WTC11 (cell line): ENCODE results near the gene TNNT2. TPM values are rescaled to one million over a fixed set of nuclear protein-coding genes. Genes with fewer than 3 reads are reported as not detected.

ENCODE experiments used
- ATAC-seq: fragments of 200-7000 bp; cut with Tn5 transposase; 2 replicates; pipeline ENCODE4 v1.10.0; 2021; ENCODE audit warnings: mild to moderate bottlenecking, moderate library complexity
- CTCF ChIA-PET: fragments of 300-600 bp; sonication (Branson Sonifier 250); formaldehyde crosslinking; loops from one replicate; lab custom pipeline; 2021; ENCODE audit warnings: antibody characterized with exemption; lab: Charles Lee
- POLR2A ChIA-PET: fragments of 350-600 bp; sonication (Branson Sonifier 250); formaldehyde crosslinking; loops from one replicate; lab custom pipeline; 2021; ENCODE audit warnings: antibody characterized with exemption; lab: Charles Lee
- DNase-seq: peaks from one replicate; pipeline ENCODE4 v3.0.0; 2021; ENCODE audit warnings: low spot score
- H3K27ac Mint-ChIP-seq: 2 replicates; pipeline ENCODE4 v1.8.0; 2021; ENCODE audit warnings: mixed read lengths
- H3K27me3 Mint-ChIP-seq: 2 replicates; pipeline ENCODE4 v1.8.0; 2021; ENCODE audit warnings: low read depth, mild to moderate bottlenecking, moderate library complexity, mixed read lengths
- H3K36me3 Mint-ChIP-seq: 2 replicates; pipeline ENCODE4 v1.8.0; 2021; ENCODE audit warnings: mixed read lengths
- H3K4me1 Mint-ChIP-seq: 2 replicates; pipeline ENCODE4 v1.8.0; 2022; ENCODE audit warnings: mixed read lengths
- H3K4me3 Mint-ChIP-seq: 2 replicates; pipeline ENCODE4 v1.8.0; 2021; ENCODE audit warnings: mild to moderate bottlenecking, moderate library complexity, mixed read lengths
- H3K9me3 Mint-ChIP-seq: 2 replicates; pipeline ENCODE4 v1.8.0; 2021; ENCODE audit warnings: mixed read lengths
- ARID4B ChIP-seq: sonication (generic); formaldehyde crosslinking; IDR thresholded peaks from 2 replicates; pipeline ENCODE4 v1.8.0; 2023; ENCODE audit warnings: missing genetic modification reagents, mild to moderate bottlenecking, borderline replicate concordance
- ELF4 ChIP-seq: sonication (generic); formaldehyde crosslinking; IDR thresholded peaks from 2 replicates; pipeline ENCODE4 v1.8.1; 2022; ENCODE audit warnings: low read depth, mild to moderate bottlenecking, moderate library complexity, missing genetic modification reagents
- ERG ChIP-seq: fragments of 250-450 bp; sonication (Bioruptor Pico); IDR thresholded peaks from 2 replicates; pipeline ENCODE4 v1.8.0; 2021; ENCODE audit warnings: mild to moderate bottlenecking
- ESRRA ChIP-seq: sonication (generic); formaldehyde crosslinking; IDR thresholded peaks from 2 replicates; pipeline ENCODE4 v1.8.1; 2022; ENCODE audit warnings: mild to moderate bottlenecking, missing genetic modification reagents, borderline replicate concordance
- ETV6 ChIP-seq: sonication (generic); formaldehyde crosslinking; IDR thresholded peaks from 2 replicates; pipeline ENCODE4 v1.8.1; 2022; ENCODE audit warnings: mild to moderate bottlenecking, missing genetic modification reagents
- FOXJ3 ChIP-seq: sonication (generic); formaldehyde crosslinking; IDR thresholded peaks from 2 replicates; pipeline ENCODE4 v1.9.0; 2021; ENCODE audit warnings: missing genetic modification reagents, mild to moderate bottlenecking, borderline replicate concordance
- GABPB1 ChIP-seq: sonication (generic); formaldehyde crosslinking; IDR thresholded peaks from 2 replicates; pipeline ENCODE4 v1.8.1; 2023; ENCODE audit warnings: mild to moderate bottlenecking, missing genetic modification reagents
- GRHL2 ChIP-seq: fragments of 250-450 bp; sonication (Bioruptor Pico); IDR thresholded peaks from 2 replicates; pipeline ENCODE4 v1.8.0; 2022; ENCODE audit warnings: mild to moderate bottlenecking, moderate library complexity; ENCODE audit not compliant: insufficient replicate concordance, severe bottlenecking
- KAT7 ChIP-seq: sonication (generic); formaldehyde crosslinking; IDR thresholded peaks from 2 replicates; pipeline ENCODE4 v1.8.1; 2023; ENCODE audit warnings: missing genetic modification reagents, mild to moderate bottlenecking, borderline replicate concordance
- NFYB ChIP-seq: sonication (generic); formaldehyde crosslinking; conservative IDR thresholded peaks from 2 replicates; pipeline ENCODE4 v1.8.0; 2022; ENCODE audit warnings: low read depth, missing genetic modification reagents
- OVOL2 ChIP-seq: fragments of 250-450 bp; sonication (Bioruptor Pico); IDR thresholded peaks from 2 replicates; pipeline ENCODE4 v1.9.0; 2021; ENCODE audit warnings: mild to moderate bottlenecking, borderline replicate concordance
- SP1 ChIP-seq: sonication (generic); formaldehyde crosslinking; conservative IDR thresholded peaks from 2 replicates; pipeline ENCODE4 v1.8.1; 2022; ENCODE audit warnings: missing genetic modification reagents
- TEAD1 ChIP-seq: sonication (generic); formaldehyde crosslinking; IDR thresholded peaks from 2 replicates; pipeline ENCODE4 v1.8.0; 2022; ENCODE audit warnings: mild to moderate bottlenecking, missing genetic modification reagents
- ZNF232 ChIP-seq: sonication (generic); formaldehyde crosslinking; IDR thresholded peaks from 2 replicates; pipeline ENCODE4 v1.8.0; 2022; ENCODE audit warnings: mild to moderate bottlenecking, missing genetic modification reagents
- ZNF532 ChIP-seq: fragments of 250-450 bp; sonication (Bioruptor Pico); IDR thresholded peaks from 2 replicates; pipeline ENCODE4 v1.9.0; 2021; ENCODE audit warnings: mild to moderate bottlenecking, borderline replicate concordance
- ZSCAN18 ChIP-seq: fragments of 250-450 bp; sonication (Bioruptor Pico); IDR thresholded peaks from 2 replicates; pipeline ENCODE4 v2.1.2; 2022; ENCODE audit warnings: mild to moderate bottlenecking, moderate library complexity
- total RNA-seq: library from RNA; stranded (reverse); gene quantifications from 3 replicates; pipeline ENCODE4 v1.2.3, GENCODE V29; 2021
- TF ChIP-seq, protein P1 (sequence below): sonication (generic); formaldehyde crosslinking; IDR thresholded peaks from 2 replicates; pipeline ENCODE4 v1.8.1; 2023; ENCODE audit warnings: mild to moderate bottlenecking, missing genetic modification reagents, moderate library complexity
- TF ChIP-seq, protein P2 (sequence below): sonication (generic); formaldehyde crosslinking; IDR thresholded peaks from 2 replicates; pipeline ENCODE4 v1.8.0; 2023; ENCODE audit warnings: missing genetic modification reagents

TNNT2 gene
- total RNA-seq, 1 experiment from 2014 or later = 6.1 TPM

GRCh38 chr1:201405484-201405831, 28.0 kb upstream of the TNNT2 start:
- DNase-seq = no peak
- Mint-ChIP-seq H3K27me3 (no peaks in the 10 kb centered on the region; the same call in none of the 2 replicates), H3K36me3 (no peaks in the 10 kb centered on the region), H3K27ac (no peak overlapping the region), H3K9me3 (no peaks in the 10 kb centered on the region), H3K4me1 (peaks cover 2% of the 10 kb centered on the region), H3K4me3 (no peak overlapping the region)
- ChIA-PET CTCF (interaction anchor here (1.3 to 3.4 kb wide), 9 partner anchors 10 to 151 kb away, joined by 3 to 20 read pairs (median 7); partner anchors contain the start of gene TNNI1), POLR2A (no interaction called here)
- TF ChIP-seq GABPB1 (CRISPR knock-in tag) = peak; percentile 29; the same call in 1 of the 2 replicates
- TF ChIP-seq, protein P1, sequence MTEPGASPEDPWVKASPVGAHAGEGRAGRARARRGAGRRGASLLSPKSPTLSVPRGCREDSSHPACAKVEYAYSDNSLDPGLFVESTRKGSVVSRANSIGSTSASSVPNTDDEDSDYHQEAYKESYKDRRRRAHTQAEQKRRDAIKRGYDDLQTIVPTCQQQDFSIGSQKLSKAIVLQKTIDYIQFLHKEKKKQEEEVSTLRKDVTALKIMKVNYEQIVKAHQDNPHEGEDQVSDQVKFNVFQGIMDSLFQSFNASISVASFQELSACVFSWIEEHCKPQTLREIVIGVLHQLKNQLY (CRISPR knock-in tag) = no peak
- ATAC-seq = no peak

DNA sequence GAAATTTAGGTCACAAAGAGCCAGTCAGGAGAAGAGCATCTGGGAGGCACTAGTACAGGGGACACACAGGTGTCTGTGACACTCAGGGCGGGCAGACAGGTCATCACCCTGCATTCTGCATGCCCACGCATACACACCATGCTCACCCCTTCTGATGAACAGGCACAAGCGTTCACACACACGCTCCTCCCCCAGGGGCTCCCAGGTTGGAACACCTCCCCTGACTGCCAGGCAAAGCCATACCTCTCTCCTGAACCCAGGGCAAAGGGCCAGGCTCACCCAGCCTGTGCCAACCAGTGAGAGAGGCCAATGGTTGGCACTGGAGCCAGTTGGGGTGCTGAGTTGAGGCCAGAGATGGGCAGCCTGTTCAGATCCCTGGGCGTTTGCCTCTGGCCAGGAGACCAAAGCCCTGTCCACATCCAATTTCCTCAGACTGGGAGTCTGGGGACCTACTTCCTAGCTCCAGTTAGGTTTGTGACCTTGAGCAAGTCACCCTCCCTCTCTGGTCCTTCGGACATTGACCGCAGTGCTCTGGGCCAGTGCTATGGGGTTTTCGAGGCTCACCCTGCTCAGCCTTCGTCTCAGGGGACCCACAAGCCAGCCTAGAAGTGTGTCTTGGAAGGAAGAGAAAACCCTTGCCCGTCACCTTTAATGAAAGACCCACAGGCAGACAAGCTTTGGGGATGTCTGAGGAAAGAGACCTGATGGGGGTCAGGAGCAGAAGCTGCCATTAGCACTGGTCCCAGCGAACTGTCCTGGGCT, 27.4 kb upstream of the TNNT2 start:
- DNase-seq (no peak), ATAC-seq (no peak)
- Mint-ChIP-seq H3K4me1 (peaks cover 6% of the 10 kb centered on the region), H3K27ac (no peak overlapping the region), H3K4me3 (no peak overlapping the region), H3K9me3 (no peaks in the 10 kb centered on the region), H3K27me3 (no peaks in the 10 kb centered on the region; the same call in none of the 2 replicates)
- ChIA-PET CTCF (interaction anchor here (0.8 to 3.4 kb wide), 10 partner anchors 10 to 151 kb away, joined by 3 to 20 read pairs (median 7); no protein-coding TSS in a partner anchor), POLR2A (no interaction called here)
- TF ChIP-seq ERG (CRISPR knock-in tag) = no peak
- no peak for TF ChIP-seq GRHL2
- TF ChIP-seq ELF4 (CRISPR knock-in tag) = no peak
- no peak for TF ChIP-seq ETV6 (CRISPR knock-in tag)
- TF ChIP-seq ZNF532 = no peak
- TF ChIP-seq, protein P2, sequence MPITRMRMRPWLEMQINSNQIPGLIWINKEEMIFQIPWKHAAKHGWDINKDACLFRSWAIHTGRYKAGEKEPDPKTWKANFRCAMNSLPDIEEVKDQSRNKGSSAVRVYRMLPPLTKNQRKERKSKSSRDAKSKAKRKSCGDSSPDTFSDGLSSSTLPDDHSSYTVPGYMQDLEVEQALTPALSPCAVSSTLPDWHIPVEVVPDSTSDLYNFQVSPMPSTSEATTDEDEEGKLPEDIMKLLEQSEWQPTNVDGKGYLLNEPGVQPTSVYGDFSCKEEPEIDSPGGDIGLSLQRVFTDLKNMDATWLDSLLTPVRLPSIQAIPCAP (CRISPR knock-in tag) = no peak
- no peak for TF ChIP-seq NFYB (CRISPR knock-in tag)
- TF ChIP-seq KAT7 (CRISPR knock-in tag) = no peak
- TF ChIP-seq, all 79 proteins: peak for 0
- H3K36me3 Mint-ChIP-seq = no peaks in the 10 kb centered on the region

DNA sequence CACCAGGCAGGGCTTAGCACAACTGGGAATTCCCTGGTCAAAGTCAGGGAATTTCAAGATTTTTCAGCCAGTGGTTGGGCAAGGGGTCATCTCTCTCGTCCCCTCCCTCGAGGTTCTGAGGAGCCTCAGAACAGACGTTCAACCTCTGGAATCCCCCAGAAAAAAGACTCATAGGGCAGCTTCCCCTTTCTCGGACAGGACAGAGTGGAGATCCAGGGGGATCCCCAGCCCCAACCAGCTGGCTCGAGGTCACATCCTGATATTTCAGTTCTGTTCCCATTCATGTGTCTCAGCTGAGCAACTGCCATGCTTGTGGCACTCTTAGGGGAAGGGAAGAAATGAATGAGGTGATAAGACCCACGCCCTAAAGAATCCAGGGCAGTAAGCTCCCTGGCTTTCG, 26.6 kb upstream of the TNNT2 start:
- H3K36me3 Mint-ChIP-seq = no peaks in the 10 kb centered on the region
- H3K27ac Mint-ChIP-seq = no peak overlapping the region
- DNase-seq (no peak), ATAC-seq (no peak)
- H3K9me3 Mint-ChIP-seq = no peaks in the 10 kb centered on the region
- no peak overlapping the region for H3K4me3 Mint-ChIP-seq
- ChIA-PET POLR2A (no interaction called here), CTCF (interaction anchor here (0.8 to 2.3 kb wide), 4 partner anchors 9 to 150 kb away, joined by 3 to 7 read pairs (median 5); no protein-coding TSS in a partner anchor)
- H3K4me1 Mint-ChIP-seq = peaks cover 8% of the 10 kb centered on the region
- no peaks in the 10 kb centered on the region; the same call in none of the 2 replicates for H3K27me3 Mint-ChIP-seq
- TF ChIP-seq FOXJ3 (CRISPR knock-in tag) (no peak), ZNF232 (CRISPR knock-in tag) (no peak), SP1 (CRISPR knock-in tag) (no peak), ESRRA (CRISPR knock-in tag) (no peak), ZSCAN18 (CRISPR knock-in tag) (no peak), ARID4B (CRISPR knock-in tag) (no peak), OVOL2 (no peak), TEAD1 (no peak), GABPB1 (CRISPR knock-in tag) (no peak)
